Measurements from ENCODE around the gene SLAMF9.

- TF ChIP-seq CSRNP3 (CRISPR knock-in tag; IDR thresholded peaks at IDR 0.05) = no peak
- no peak for TF ChIP-seq ISL1 (CRISPR knock-in tag; IDR thresholded peaks at IDR 0.05)
- no peak for TF ChIP-seq ZNF70 (CRISPR knock-in tag; IDR thresholded peaks at IDR 0.05)
- no peak for TF ChIP-seq PATZ1 (CRISPR knock-in tag; IDR thresholded peaks at IDR 0.05; ENCODE audit: borderline replicate concordance)
- no peak for TF ChIP-seq RARB (CRISPR knock-in tag; IDR thresholded peaks at IDR 0.05)
- no peak for TF ChIP-seq SNAI2 (CRISPR knock-in tag; IDR thresholded peaks at IDR 0.05)
- TF ChIP-seq TCF4 (CRISPR knock-in tag; IDR thresholded peaks at IDR 0.05; ENCODE audit: borderline replicate concordance) = no peak
These were observed 24.0 kb upstream of the SLAMF9 start for GRCh38 chr1:159978107-159978398.
